SK-N-SH (cell line): ENCODE data around the gene PRND.

Experiments used
- CHD2 ChIP-seq: fragments of 150-350 bp; IDR thresholded peaks from 2 replicates; pipeline ENCODE4 v1.6.1; 2018; ENCODE audit warnings: low read length; ENCODE audit not compliant: partially characterized antibody
- EP300 ChIP-seq, 2 experiments: IDR thresholded peaks; 2 replicates each; pipeline versions ENCODE4 v1.4.0 to v1.6.1; 2012; ENCODE audit warnings: borderline replicate concordance in 1 of 2, low read depth in 1 of 2, low read length in 1 of 2
- FOXJ3 ChIP-seq: sonication (generic); formaldehyde crosslinking; IDR thresholded peaks from 2 replicates; pipeline ENCODE4 v1.5.1; 2020; ENCODE audit warnings: mild to moderate bottlenecking, missing genetic modification reagents
- MXI1 ChIP-seq: IDR thresholded peaks from 2 replicates; pipeline ENCODE4 v1.6.1; 2012; ENCODE audit warnings: mild to moderate bottlenecking, low read depth, low read length, improper control_type of control experiment
- SMC3 ChIP-seq: IDR thresholded peaks from 2 replicates; pipeline ENCODE4 v1.6.1; 2012; ENCODE audit warnings: low read depth, low read length, improper control_type of control experiment
- TF ChIP-seq, protein P1 (sequence below): fragments of 150-350 bp; IDR thresholded peaks from 2 replicates; pipeline ENCODE4 v1.6.1; 2017; ENCODE audit warnings: antibody characterized with exemption, low read length, low read depth, borderline replicate concordance
- TF ChIP-seq, protein P2 (sequence below): IDR thresholded peaks from 2 replicates; pipeline ENCODE4 v1.4.0; 2012; ENCODE audit warnings: low read depth
- TF ChIP-seq, protein P3 (sequence below): fragments of 200-600 bp; sonication (generic); IDR thresholded peaks from 2 replicates; pipeline ENCODE4 v1.6.1; 2017; ENCODE audit warnings: antibody characterized with exemption, mild to moderate bottlenecking, moderate library complexity
- TF ChIP-seq, protein P4 (sequence below): IDR thresholded peaks from 2 replicates; pipeline ENCODE4 v1.4.0; 2012; ENCODE audit warnings: low read depth, borderline replicate concordance

DNA sequence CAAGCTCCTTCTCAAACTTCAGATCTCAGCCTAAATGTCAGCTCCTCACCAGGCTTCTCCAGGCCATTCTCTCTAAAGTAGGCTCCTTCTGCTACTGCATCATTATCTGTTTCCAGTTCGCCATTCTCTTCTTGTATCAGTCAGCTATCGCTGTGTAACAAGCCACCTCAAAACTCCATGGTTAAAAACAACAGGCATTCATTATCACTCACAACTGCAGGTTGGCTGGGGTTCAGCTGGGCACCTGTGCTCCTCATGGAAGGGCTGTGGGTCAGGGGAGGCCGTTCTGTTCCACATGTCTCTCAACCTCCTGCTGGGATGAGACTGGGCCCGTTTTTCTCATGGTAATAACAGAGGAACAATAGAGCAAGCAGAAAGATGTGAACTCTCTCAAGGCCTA lies 28.7 kb downstream of the PRND start:
- TF ChIP-seq EP300 (IDR thresholded peaks at IDR 0.05; ENCODE audit: borderline replicate concordance in 1 of 2, low read depth in 1 of 2, low read length in 1 of 2) (no peak), MXI1 (no peak), CHD2 (no peak), SMC3 (no peak), FOXJ3 (no peak)
- TF ChIP-seq, protein P1, sequence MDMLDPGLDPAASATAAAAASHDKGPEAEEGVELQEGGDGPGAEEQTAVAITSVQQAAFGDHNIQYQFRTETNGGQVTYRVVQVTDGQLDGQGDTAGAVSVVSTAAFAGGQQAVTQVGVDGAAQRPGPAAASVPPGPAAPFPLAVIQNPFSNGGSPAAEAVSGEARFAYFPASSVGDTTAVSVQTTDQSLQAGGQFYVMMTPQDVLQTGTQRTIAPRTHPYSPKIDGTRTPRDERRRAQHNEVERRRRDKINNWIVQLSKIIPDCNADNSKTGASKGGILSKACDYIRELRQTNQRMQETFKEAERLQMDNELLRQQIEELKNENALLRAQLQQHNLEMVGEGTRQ: no peak
- TF ChIP-seq, protein P2, sequence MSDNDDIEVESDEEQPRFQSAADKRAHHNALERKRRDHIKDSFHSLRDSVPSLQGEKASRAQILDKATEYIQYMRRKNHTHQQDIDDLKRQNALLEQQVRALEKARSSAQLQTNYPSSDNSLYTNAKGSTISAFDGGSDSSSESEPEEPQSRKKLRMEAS: no peak
- TF ChIP-seq, protein P3, sequence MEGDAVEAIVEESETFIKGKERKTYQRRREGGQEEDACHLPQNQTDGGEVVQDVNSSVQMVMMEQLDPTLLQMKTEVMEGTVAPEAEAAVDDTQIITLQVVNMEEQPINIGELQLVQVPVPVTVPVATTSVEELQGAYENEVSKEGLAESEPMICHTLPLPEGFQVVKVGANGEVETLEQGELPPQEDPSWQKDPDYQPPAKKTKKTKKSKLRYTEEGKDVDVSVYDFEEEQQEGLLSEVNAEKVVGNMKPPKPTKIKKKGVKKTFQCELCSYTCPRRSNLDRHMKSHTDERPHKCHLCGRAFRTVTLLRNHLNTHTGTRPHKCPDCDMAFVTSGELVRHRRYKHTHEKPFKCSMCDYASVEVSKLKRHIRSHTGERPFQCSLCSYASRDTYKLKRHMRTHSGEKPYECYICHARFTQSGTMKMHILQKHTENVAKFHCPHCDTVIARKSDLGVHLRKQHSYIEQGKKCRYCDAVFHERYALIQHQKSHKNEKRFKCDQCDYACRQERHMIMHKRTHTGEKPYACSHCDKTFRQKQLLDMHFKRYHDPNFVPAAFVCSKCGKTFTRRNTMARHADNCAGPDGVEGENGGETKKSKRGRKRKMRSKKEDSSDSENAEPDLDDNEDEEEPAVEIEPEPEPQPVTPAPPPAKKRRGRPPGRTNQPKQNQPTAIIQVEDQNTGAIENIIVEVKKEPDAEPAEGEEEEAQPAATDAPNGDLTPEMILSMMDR: no peak
- TF ChIP-seq, protein P4, sequence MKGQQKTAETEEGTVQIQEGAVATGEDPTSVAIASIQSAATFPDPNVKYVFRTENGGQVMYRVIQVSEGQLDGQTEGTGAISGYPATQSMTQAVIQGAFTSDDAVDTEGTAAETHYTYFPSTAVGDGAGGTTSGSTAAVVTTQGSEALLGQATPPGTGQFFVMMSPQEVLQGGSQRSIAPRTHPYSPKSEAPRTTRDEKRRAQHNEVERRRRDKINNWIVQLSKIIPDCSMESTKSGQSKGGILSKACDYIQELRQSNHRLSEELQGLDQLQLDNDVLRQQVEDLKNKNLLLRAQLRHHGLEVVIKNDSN: no peak
